Type B pancreatic cell (in vitro differentiated cells): Measurements from ENCODE around the gene VOPP1. TPM values are rescaled to one million over a fixed set of nuclear protein-coding genes. Genes with fewer than 3 reads are reported as not detected.

ENCODE experiments used
- DNase-seq: peaks from one replicate; pipeline ENCODE4 v3.0.0; 2021; ENCODE audit warnings: mixed read lengths; ENCODE audit not compliant: unreplicated experiment; ENCODE audit errors: extremely low spot score
- H3K27ac Mint-ChIP-seq: 2 replicates; pipeline ENCODE4 v1.8.0; 2021; ENCODE audit warnings: mild to moderate bottlenecking, mixed read lengths
- H3K27me3 Mint-ChIP-seq: 2 replicates; pipeline ENCODE4 v1.8.0; 2021; ENCODE audit warnings: mixed read lengths
- H3K36me3 Mint-ChIP-seq: 2 replicates; pipeline ENCODE4 v1.8.0; 2021; ENCODE audit warnings: mixed read lengths
- H3K4me1 Mint-ChIP-seq: one replicate; pipeline ENCODE4 v1.8.0; 2021; ENCODE audit warnings: mixed read lengths; ENCODE audit not compliant: unreplicated experiment
- H3K4me3 Mint-ChIP-seq: 2 replicates; pipeline ENCODE4 v1.8.0; 2021; ENCODE audit warnings: mild to moderate bottlenecking, mixed read lengths
- H3K9me3 Mint-ChIP-seq: 2 replicates; pipeline ENCODE4 v1.8.0; 2021; ENCODE audit warnings: mixed read lengths
- CTCF ChIP-seq: fragments of 200-600 bp; sonication (generic); conservative IDR thresholded peaks from 2 replicates; pipeline ENCODE4 v1.5.0; 2021; ENCODE audit warnings: antibody characterized with exemption, mild to moderate bottlenecking
- total RNA-seq: library from RNA; stranded (reverse); gene quantifications from 2 replicates; pipeline ENCODE4 v1.2.1, GENCODE V29; 2021; ENCODE audit warnings: low replicate concordance

The VOPP1 gene
- total RNA-seq, 1 donor from 2014 or later: 38.9 TPM

- Mint-ChIP-seq H3K4me3 (no peak overlapping the region), H3K9me3 (no peaks in the 10 kb centered on the region), H3K4me1 (peaks cover 1% of the 10 kb centered on the region), H3K36me3 (peaks cover 12% of the 10 kb centered on the region), H3K27me3 (no peaks in the 10 kb centered on the region), H3K27ac (no peak overlapping the region)
- TF ChIP-seq CTCF: no peak
- no peak for DNase-seq
Measured at GRCh38 chr7:55491346-55491745, 81.0 kb downstream of the VOPP1 start.

- Mint-ChIP-seq H3K9me3 (no peaks in the 10 kb centered on the region), H3K27ac (no peak overlapping the region), H3K4me1 (peaks cover 5% of the 10 kb centered on the region), H3K27me3 (no peaks in the 10 kb centered on the region), H3K4me3 (no peak overlapping the region), H3K36me3 (peaks cover 7% of the 10 kb centered on the region)
- no peak for DNase-seq
- TF ChIP-seq CTCF: no peak
Measured at GRCh38 chr7:55490099-55490498, 82.2 kb downstream of the VOPP1 start.

- Mint-ChIP-seq H3K27me3 (no peaks in the 10 kb centered on the region), H3K4me3 (no peak overlapping the region)
Measured at GRCh38 chr7:55489552-55489951, 82.8 kb downstream of the VOPP1 start.

GRCh38 chr7:55488804-55489340, 83.4 kb downstream of the VOPP1 start:
- Mint-ChIP-seq H3K36me3 (peaks cover 12% of the 10 kb centered on the region), H3K4me1 (peaks cover 14% of the 10 kb centered on the region), H3K27ac (no peak overlapping the region), H3K4me3 (no peak overlapping the region), H3K9me3 (no peaks in the 10 kb centered on the region), H3K27me3 (no peaks in the 10 kb centered on the region)
- no peak for TF ChIP-seq CTCF
- no peak for DNase-seq

More at GRCh38 chr7:55489552-55489951, 82.8 kb downstream of the VOPP1 start:
- Mint-ChIP-seq H3K27ac (peak overlapping the region; percentile 13), H3K4me1 (peaks cover 7% of the 10 kb centered on the region), H3K36me3 (peaks cover 7% of the 10 kb centered on the region), H3K9me3 (no peaks in the 10 kb centered on the region)
- DNase-seq: no peak
- TF ChIP-seq CTCF: no peak

GRCh38 chr7:55488216-55488615, 84.1 kb downstream of the VOPP1 start:
- Mint-ChIP-seq H3K27ac (no peak overlapping the region), H3K36me3 (peaks cover 12% of the 10 kb centered on the region), H3K4me1 (peaks cover 14% of the 10 kb centered on the region), H3K4me3 (no peak overlapping the region), H3K9me3 (no peaks in the 10 kb centered on the region), H3K27me3 (no peaks in the 10 kb centered on the region)
- TF ChIP-seq CTCF: no peak
- DNase-seq: no peak

GRCh38 chr7:55486991-55487390, 85.3 kb downstream of the VOPP1 start:
- DNase-seq: no peak
- Mint-ChIP-seq H3K36me3 (peaks cover 12% of the 10 kb centered on the region), H3K27ac (no peak overlapping the region), H3K4me1 (peaks cover 14% of the 10 kb centered on the region), H3K4me3 (no peak overlapping the region), H3K27me3 (no peaks in the 10 kb centered on the region), H3K9me3 (no peaks in the 10 kb centered on the region)
- no peak for TF ChIP-seq CTCF
